ENCODE measurements around the gene OR2AE1. TPM values are rescaled to one million over a fixed set of nuclear protein-coding genes. Genes with fewer than 3 reads are reported as not detected.

Gene OR2AE1
- total and polyA plus RNA-seq, 2 of the 4 experiments (the other 2 are of a cell fraction), result 0.17 to 0.18 TPM

DNA sequence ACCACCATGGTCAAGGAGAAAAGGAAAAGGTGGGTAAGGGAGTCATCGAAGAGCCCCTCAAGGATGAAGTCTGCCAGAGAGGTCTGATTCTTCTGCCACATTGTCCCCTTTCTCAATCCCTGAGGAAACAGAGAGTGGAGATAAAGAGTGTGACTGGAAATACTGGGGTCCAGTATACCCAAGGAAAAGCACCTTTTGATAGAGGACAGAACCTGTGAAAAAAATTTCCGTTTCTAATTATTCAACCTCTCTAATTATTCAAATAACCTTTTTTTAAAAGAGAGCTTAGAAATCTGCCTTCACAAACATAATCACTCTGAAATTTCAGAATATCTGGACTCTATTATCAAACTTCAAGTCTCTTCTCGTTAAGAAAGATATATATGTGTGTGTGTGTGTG, at the start of gene OR2AE1 (continued):
- TF ChIP-seq, protein P1, sequence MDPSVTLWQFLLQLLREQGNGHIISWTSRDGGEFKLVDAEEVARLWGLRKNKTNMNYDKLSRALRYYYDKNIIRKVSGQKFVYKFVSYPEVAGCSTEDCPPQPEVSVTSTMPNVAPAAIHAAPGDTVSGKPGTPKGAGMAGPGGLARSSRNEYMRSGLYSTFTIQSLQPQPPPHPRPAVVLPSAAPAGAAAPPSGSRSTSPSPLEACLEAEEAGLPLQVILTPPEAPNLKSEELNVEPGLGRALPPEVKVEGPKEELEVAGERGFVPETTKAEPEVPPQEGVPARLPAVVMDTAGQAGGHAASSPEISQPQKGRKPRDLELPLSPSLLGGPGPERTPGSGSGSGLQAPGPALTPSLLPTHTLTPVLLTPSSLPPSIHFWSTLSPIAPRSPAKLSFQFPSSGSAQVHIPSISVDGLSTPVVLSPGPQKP (IDR thresholded peaks at IDR 0.05; ENCODE audit: borderline replicate concordance, low read depth, low read length), result no peak
- TF ChIP-seq POLR2A (IDR thresholded peaks at IDR 0.05; ENCODE audit: low read depth, low read length), result no peak

DNA sequence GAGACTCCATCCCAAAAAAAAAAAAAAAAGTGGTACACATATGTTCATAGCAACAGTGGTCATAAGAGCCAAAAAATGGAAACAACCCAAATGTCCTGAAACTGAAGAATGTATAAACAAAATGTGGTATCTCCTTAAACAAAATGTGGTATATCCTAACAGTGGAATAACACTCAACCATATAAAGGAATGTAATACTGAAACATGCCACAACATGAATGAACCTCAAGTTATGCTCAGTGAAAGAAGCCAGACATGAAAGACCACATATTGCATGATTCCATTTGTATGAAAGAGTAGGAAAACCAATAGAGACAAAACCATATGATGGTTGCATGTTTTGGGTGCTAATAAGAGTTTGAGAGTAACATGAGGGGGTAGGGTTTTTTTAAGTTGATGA, 49.5 kb upstream of the OR2AE1 start:
- intact Hi-C loops (cut with micrococcal nuclease), result loop anchor here (10.0 kb wide), 1 partner anchor 128 kb away; no protein-coding TSS in a partner anchor
- no peak overlapping the region for H2BK120ac ChIP-seq (ENCODE audit: low read depth, low read length)
- no peak overlapping the region for H2BK20ac ChIP-seq (ENCODE audit: low read depth, low read length)
- no peak overlapping the region for H2AK5ac ChIP-seq (ENCODE audit: low read depth, low read length)
- no peak overlapping the region for H3K18ac ChIP-seq (ENCODE audit: low read depth, low read length)
- no peak overlapping the region for H2BK5ac ChIP-seq (ENCODE audit: low read depth, low read length, poor library complexity, severe bottlenecking)
- no peak overlapping the region for H3K4me3 ChIP-seq (ENCODE audit: insufficient read depth, low read depth, low read length)
- dilution Hi-C loops (cut with HindIII; ENCODE audit: low sequenced_read_pairs, unreplicated experiment), result no loop called here
- no peak overlapping the region for H4K5ac ChIP-seq (ENCODE audit: low read depth, low read length)
- no peak overlapping the region for H4K8ac ChIP-seq (ENCODE audit: low read depth in 2 of 2, low read length in 2 of 2)
- no peak overlapping the region for H3K14ac ChIP-seq (replicated peaks; ENCODE audit: low read depth, low read length)
- H2AFZ ChIP-seq (replicated peaks; ENCODE audit: low read length, poor library complexity), result no peak overlapping the region
- no peaks in the 10 kb centered on the region for H3K9me3 ChIP-seq (ENCODE audit: control insufficient read depth, insufficient read depth, low read length)
- H4K20me1 ChIP-seq (ENCODE audit: insufficient read depth, low read length), result no peaks in the 10 kb centered on the region
- ChIA-PET CTCF (no interaction called here), POLR2A (ENCODE audit: unreplicated experiment) (no interaction called here)
- H3K4me2 ChIP-seq (ENCODE audit: low read depth, low read length), result no peak overlapping the region
- BruUV-seq (replicated peaks), result no TSS peak
- H3K27me3 ChIP-seq (ENCODE audit: control insufficient read depth, insufficient read depth, low read length), result peaks cover 9% of the 10 kb centered on the region
- ATAC-seq (ENCODE audit: low read depth), result no peak
- H3K36me3 ChIP-seq (ENCODE audit: control insufficient read depth, insufficient read depth, low read length), result no peaks in the 10 kb centered on the region; the same call in none of the 2 replicates
- H3K9me1 ChIP-seq (ENCODE audit: insufficient read depth, low read length), result no peaks in the 10 kb centered on the region
- no peak overlapping the region for H3K23ac ChIP-seq (ENCODE audit: low read depth, low read length)
- no peak overlapping the region for H3K9ac ChIP-seq (ENCODE audit: low read depth, low read length)
- no peaks in the 10 kb centered on the region for H3K79me1 ChIP-seq (ENCODE audit: low read depth in 1 of 2, low read length in 2 of 2)
- H2BK15ac ChIP-seq (ENCODE audit: low read depth, low read length), result no peak overlapping the region
- no peak overlapping the region for H3K56ac ChIP-seq (ENCODE audit: extremely low read depth, insufficient read depth, low read length)
- no peaks in the 10 kb centered on the region for H3K4me1 ChIP-seq (ENCODE audit: control insufficient read depth, insufficient read depth, low read length)
- in situ Hi-C loops (cut with MboI; ENCODE audit: low sequenced_read_pairs), result no loop called here
- H4K91ac ChIP-seq (ENCODE audit: insufficient read depth, low read depth, low read length), result no peak overlapping the region
- H2AK9ac ChIP-seq (replicated peaks; ENCODE audit: low read depth, low read length, poor library complexity), result no peak overlapping the region
- no peak overlapping the region for H3K4ac ChIP-seq (ENCODE audit: low read depth, low read length)
- no peak for DNase-seq
- no peak overlapping the region for H3K27ac ChIP-seq (ENCODE audit: insufficient read depth, low read length)
- no peak for TF ChIP-seq RAD21 (IDR thresholded peaks at IDR 0.05; ENCODE audit: low read length)
- TF ChIP-seq, protein P2, sequence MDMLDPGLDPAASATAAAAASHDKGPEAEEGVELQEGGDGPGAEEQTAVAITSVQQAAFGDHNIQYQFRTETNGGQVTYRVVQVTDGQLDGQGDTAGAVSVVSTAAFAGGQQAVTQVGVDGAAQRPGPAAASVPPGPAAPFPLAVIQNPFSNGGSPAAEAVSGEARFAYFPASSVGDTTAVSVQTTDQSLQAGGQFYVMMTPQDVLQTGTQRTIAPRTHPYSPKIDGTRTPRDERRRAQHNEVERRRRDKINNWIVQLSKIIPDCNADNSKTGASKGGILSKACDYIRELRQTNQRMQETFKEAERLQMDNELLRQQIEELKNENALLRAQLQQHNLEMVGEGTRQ (IDR thresholded peaks at IDR 0.05; ENCODE audit: low read depth, low read length), result no peak
- no peak for TF ChIP-seq BHLHE40 (IDR thresholded peaks at IDR 0.05; ENCODE audit: low read depth, low read length)
- TF ChIP-seq POLR2A (IDR thresholded peaks at IDR 0.05; ENCODE audit: low read depth, low read length), result no peak
- TF ChIP-seq, protein P1 (IDR thresholded peaks at IDR 0.05; ENCODE audit: borderline replicate concordance, low read depth, low read length), result no peak
- TF ChIP-seq RFX5 (IDR thresholded peaks at IDR 0.05; ENCODE audit: low read depth, low read length), result no peak
- no peak for TF ChIP-seq MAFK (IDR thresholded peaks at IDR 0.05; ENCODE audit: low read depth, low read length)
- TF ChIP-seq CHD1 (IDR thresholded peaks at IDR 0.05; ENCODE audit: low read depth, low read length), result no peak
- no peak for TF ChIP-seq RCOR1 (IDR thresholded peaks at IDR 0.05; ENCODE audit: insufficient replicate concordance, low read length)
- TF ChIP-seq SMC3 (IDR thresholded peaks at IDR 0.05; ENCODE audit: low read depth, low read length), result no peak
- no peak for TF ChIP-seq NFE2L2 (IDR thresholded peaks at IDR 0.05; ENCODE audit: low read depth, low read length)
- no peak for TF ChIP-seq CEBPB (IDR thresholded peaks at IDR 0.05; ENCODE audit: low read depth, low read length)
- TF ChIP-seq, protein P3, sequence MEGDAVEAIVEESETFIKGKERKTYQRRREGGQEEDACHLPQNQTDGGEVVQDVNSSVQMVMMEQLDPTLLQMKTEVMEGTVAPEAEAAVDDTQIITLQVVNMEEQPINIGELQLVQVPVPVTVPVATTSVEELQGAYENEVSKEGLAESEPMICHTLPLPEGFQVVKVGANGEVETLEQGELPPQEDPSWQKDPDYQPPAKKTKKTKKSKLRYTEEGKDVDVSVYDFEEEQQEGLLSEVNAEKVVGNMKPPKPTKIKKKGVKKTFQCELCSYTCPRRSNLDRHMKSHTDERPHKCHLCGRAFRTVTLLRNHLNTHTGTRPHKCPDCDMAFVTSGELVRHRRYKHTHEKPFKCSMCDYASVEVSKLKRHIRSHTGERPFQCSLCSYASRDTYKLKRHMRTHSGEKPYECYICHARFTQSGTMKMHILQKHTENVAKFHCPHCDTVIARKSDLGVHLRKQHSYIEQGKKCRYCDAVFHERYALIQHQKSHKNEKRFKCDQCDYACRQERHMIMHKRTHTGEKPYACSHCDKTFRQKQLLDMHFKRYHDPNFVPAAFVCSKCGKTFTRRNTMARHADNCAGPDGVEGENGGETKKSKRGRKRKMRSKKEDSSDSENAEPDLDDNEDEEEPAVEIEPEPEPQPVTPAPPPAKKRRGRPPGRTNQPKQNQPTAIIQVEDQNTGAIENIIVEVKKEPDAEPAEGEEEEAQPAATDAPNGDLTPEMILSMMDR (conservative IDR thresholded peaks at IDR 0.05; ENCODE audit: low read depth, low read length), result no peak
